Cardiac muscle cell (in vitro differentiated cells and primary cell): ENCODE results near the gene SLC29A3. TPM values are rescaled to one million over a fixed set of nuclear protein-coding genes. Genes with fewer than 3 reads are reported as not detected.
A peak's percentile ranks its signal among the peaks of the same experiment; 100 is the strongest.

Source experiments
- DNase-seq, 2 donors: peaks; one replicate each; pipeline versions ENCODE4 v3.0.0 to v3.0.0-alpha.2; 2010 to 2017; ENCODE audit warnings: low read depth in 1 of 2, low spot score in 1 of 2
- H3K27ac ChIP-seq: fragments of 200-600 bp; sonication (generic); 2 replicates; pipeline ENCODE4 v1.5.1; 2016
- H3K27me3 ChIP-seq: fragments of 200-600 bp; sonication (generic); 2 replicates; pipeline ENCODE4 v1.6.0; 2016; ENCODE audit warnings: control low read depth
- H3K36me3 ChIP-seq: fragments of 200-600 bp; sonication (generic); 2 replicates; pipeline ENCODE4 v1.5.1; 2016; ENCODE audit warnings: control low read depth
- H3K4me1 ChIP-seq: fragments of 200-600 bp; sonication (generic); 2 replicates; pipeline ENCODE4 v1.8.1; 2017; ENCODE audit warnings: low read depth, mild to moderate bottlenecking, mixed run types
- H3K4me3 ChIP-seq: fragments of 200-600 bp; sonication (generic); 2 replicates; pipeline ENCODE4 v1.5.1; 2016; ENCODE audit warnings: mild to moderate bottlenecking
- H3K9me3 ChIP-seq: fragments of 200-600 bp; sonication (generic); 2 replicates; pipeline ENCODE4 v1.5.1; 2017; ENCODE audit warnings: low read depth, mild to moderate bottlenecking, control low read depth
- CTCF ChIP-seq: IDR thresholded peaks from 2 replicates; pipeline ENCODE4 v1.5.1; 2012; ENCODE audit warnings: low read depth, mild to moderate bottlenecking, low read length
- polyA plus RNA-seq: library from polyadenylated mRNA; unstranded; fragments of >200 nt; fragmentation: Nextera tagmentation; extraction: Ambion mirVana; gene quantifications from 2 replicates; pipeline ENCODE4 v1.2.1, GENCODE V29; 2016
- total RNA-seq: library from RNA; depleted of rRNA; stranded (reverse); fragments of >200 nt; gene quantifications from 2 replicates; pipeline ENCODE4 v1.2.3, GENCODE V29; 2016

The SLC29A3 gene
- total and polyA plus RNA-seq, 2 experiments from 2014 or later = 3.5 to 4.0 TPM

- DNase-seq = no peak
- peak overlapping the region; percentile 77 for H3K4me3 ChIP-seq
- TF ChIP-seq CTCF = no peak
Measured at GRCh38 chr10:71319800-71320392, 837 bp downstream of the SLC29A3 start.

GRCh38 chr10:71320592-71320991, 1.5 kb downstream of the SLC29A3 start:
- H3K27me3 ChIP-seq = no peaks in the 10 kb centered on the region
- no peaks in the 10 kb centered on the region for H3K36me3 ChIP-seq
- H3K4me3 ChIP-seq = no peak overlapping the region
- no peak for DNase-seq
- no peaks in the 10 kb centered on the region for H3K9me3 ChIP-seq
- no peak overlapping the region for H3K27ac ChIP-seq
- no peak for TF ChIP-seq CTCF
- no peaks in the 10 kb centered on the region for H3K4me1 ChIP-seq

More at GRCh38 chr10:71319800-71320392, 837 bp downstream of the SLC29A3 start:
- Histone ChIP-seq H3K36me3 (no peaks in the 10 kb centered on the region), H3K27ac (no peak overlapping the region), H3K27me3 (no peaks in the 10 kb centered on the region), H3K9me3 (no peaks in the 10 kb centered on the region), H3K4me1 (no peaks in the 10 kb centered on the region)

DNA sequence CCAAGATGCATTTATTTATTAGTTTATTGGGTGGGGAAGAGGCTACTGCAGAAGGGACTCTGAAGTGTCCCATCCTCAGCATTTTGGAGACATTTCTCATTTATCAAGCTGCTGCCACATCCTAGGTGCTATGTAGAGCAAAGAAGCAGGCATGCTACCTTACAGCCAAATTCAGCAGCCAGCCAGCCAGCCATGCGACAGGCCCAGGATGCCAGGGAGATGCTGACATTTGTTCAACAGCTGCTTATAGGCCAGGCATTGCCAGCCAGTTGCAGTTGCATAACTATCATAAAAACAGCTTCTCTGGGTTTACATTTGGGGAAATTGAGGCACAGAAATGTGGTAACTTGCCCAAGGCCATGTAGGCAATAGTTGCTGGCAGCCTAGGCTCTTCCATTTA, 2.3 kb downstream of the SLC29A3 start:
- Histone ChIP-seq H3K27me3 (no peaks in the 10 kb centered on the region), H3K4me1 (no peaks in the 10 kb centered on the region), H3K36me3 (no peaks in the 10 kb centered on the region), H3K27ac (no peak overlapping the region), H3K9me3 (no peaks in the 10 kb centered on the region), H3K4me3 (no peak overlapping the region)
- no peak for TF ChIP-seq CTCF
- DNase-seq = no peak

DNA sequence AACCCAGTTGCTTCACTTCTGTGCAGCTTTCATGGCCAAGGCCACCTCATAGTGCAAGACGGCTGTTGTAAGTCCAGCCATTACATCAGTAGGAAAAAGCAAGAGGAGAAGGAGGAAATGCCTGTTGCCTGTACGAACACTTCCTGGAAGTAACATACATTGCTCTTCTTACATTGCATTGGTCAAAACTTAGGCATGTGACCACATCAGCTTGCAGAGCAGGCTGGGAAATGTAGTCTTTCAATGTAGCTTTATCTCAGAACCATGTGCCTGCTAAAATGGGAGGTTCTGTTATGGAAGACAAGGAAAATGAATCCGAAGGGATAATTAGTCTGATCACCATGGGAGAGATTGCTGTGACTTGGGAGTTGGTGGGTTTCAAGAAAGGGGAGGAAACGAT, 4.3 kb downstream of the SLC29A3 start:
- Histone ChIP-seq H3K27ac (no peak overlapping the region), H3K4me3 (no peak overlapping the region), H3K9me3 (no peaks in the 10 kb centered on the region), H3K4me1 (no peaks in the 10 kb centered on the region), H3K36me3 (no peaks in the 10 kb centered on the region), H3K27me3 (no peaks in the 10 kb centered on the region)
- no peak for TF ChIP-seq CTCF
- DNase-seq = peak in 1 of 2 donors; percentile 36

DNA sequence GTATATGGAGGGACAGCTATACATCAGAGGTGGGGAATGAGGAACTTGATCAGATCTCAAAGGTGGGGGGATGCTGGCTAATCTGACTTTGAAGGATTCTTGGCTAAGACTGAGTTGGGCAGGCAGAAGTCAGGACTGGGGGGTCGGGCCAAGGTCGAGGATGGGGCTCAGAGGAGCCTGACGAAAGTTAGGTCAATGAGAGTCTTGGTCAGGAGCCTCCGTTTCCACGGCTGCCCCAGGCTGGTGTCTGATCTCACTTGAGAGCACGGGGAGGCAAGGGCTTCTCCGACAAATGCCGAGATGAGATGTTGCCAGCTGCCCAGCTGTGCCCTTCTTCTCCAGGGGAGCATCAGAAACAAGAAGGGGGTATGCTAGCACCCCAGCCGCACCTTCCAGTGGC, 5.7 kb downstream of the SLC29A3 start:
- no peak for DNase-seq
- Histone ChIP-seq H3K27ac (no peak overlapping the region), H3K4me3 (no peak overlapping the region), H3K36me3 (no peaks in the 10 kb centered on the region), H3K27me3 (no peaks in the 10 kb centered on the region), H3K9me3 (no peaks in the 10 kb centered on the region), H3K4me1 (no peaks in the 10 kb centered on the region)
- no peak for TF ChIP-seq CTCF
